Activated T-cell treated with anti-CD3 and anti-CD28 coated beads, Interleukin-2, amount 50 U/mL, for 72 hours (primary cell): Measurements from ENCODE around the gene TMEM192. TPM values are rescaled to one million over a fixed set of nuclear protein-coding genes. Genes with fewer than 3 reads are reported as not detected.
"Not testable (repeated sequence)": the region's sequence is repeated elsewhere in the genome, so short reads cannot be mapped to it uniquely, and the experiment has no call there.

Experiments
- ATAC-seq, 2 donors: fragments of 150-1000 bp; cut with Tn5 transposase; replicated peaks in 1 of 2; 2 replicates each; pipeline ENCODE4 v1.10.0; 2021; ENCODE audit warnings: moderate library complexity in 2 of 2, mild to moderate bottlenecking in 1 of 2
- DNase-seq, 2 donors: peaks; one replicate each; pipeline ENCODE4 v3.0.0; 2021 to 2022; ENCODE audit warnings: mixed read lengths in 1 of 2
- H3K27ac Mint-ChIP-seq: one replicate; pipeline ENCODE4 v1.8.0; 2022; ENCODE audit warnings: mild to moderate bottlenecking, moderate library complexity, mixed read lengths
- H3K27me3 Mint-ChIP-seq: one replicate; pipeline ENCODE4 v1.8.0; 2022; ENCODE audit warnings: low read depth, mixed read lengths
- H3K36me3 Mint-ChIP-seq, 2 donors: one replicate each; pipeline ENCODE4 v1.8.0; 2022; ENCODE audit warnings: mixed read lengths in 2 of 2, mild to moderate bottlenecking in 1 of 2; ENCODE audit not compliant: insufficient read depth in 2 of 2
- H3K4me1 Mint-ChIP-seq: one replicate; pipeline ENCODE4 v1.8.0; 2022; ENCODE audit warnings: low read depth, mixed read lengths
- H3K4me3 Mint-ChIP-seq, 2 donors: one replicate each; pipeline ENCODE4 v1.8.0; 2022; ENCODE audit warnings: mild to moderate bottlenecking in 2 of 2, mixed read lengths in 2 of 2, moderate library complexity in 2 of 2
- H3K9me3 Mint-ChIP-seq, 2 donors: one replicate each; pipeline ENCODE4 v1.8.0; 2022; ENCODE audit warnings: mixed read lengths in 2 of 2
- total RNA-seq, 2 donors: library from RNA; stranded (reverse); gene quantifications; one replicate each; pipeline ENCODE4 v1.2.3, GENCODE V29; 2022

Gene TMEM192
- total RNA-seq, 2 donors from 2014 or later: 10.2 to 14.4 TPM

- H3K4me3 Mint-ChIP-seq, ATAC-seq, H3K4me1 Mint-ChIP-seq, DNase-seq, H3K27ac Mint-ChIP-seq, H3K9me3 Mint-ChIP-seq, H3K36me3 Mint-ChIP-seq, H3K27me3 Mint-ChIP-seq: not testable (repeated sequence)
These were observed 86.9 kb downstream of the TMEM192 start for GRCh38 chr4:165025782-165026181.

Other genes with a start within 250 kb of the TMEM192 start
- gene APELA, start 235.7 kb downstream of the TMEM192 start, total RNA-seq: not detected
- 1 to 10 TPM; 1.2 to 1.8 TPM for gene TRIM61, start 135.2 kb downstream of the TMEM192 start, total RNA-seq
- not detected for gene TRIM60, start 80.9 kb downstream of the TMEM192 start, total RNA-seq
- not detected for gene TRIM75, start 59.0 kb downstream of the TMEM192 start, total RNA-seq
- 10 to 100 TPM; 39.3 to 41.5 TPM for gene KLHL2, start 94.7 kb upstream of the TMEM192 start, total RNA-seq
- 10 to 100 TPM; 21.0 to 23.7 TPM for gene MSMO1, start 214.8 kb upstream of the TMEM192 start, total RNA-seq